OCI-LY7 (cell line): ENCODE results near the gene COX7A2L.

Experiments used
- CTCF ChIP-seq: fragments of 200-600 bp; sonication (generic); conservative IDR thresholded peaks from 2 replicates; pipeline ENCODE4 v1.5.1; 2014; ENCODE audit warnings: mild to moderate bottlenecking, antibody characterized with exemption, low read length, moderate library complexity, mixed read lengths
- EZH2phosphoT487 ChIP-seq: fragments of 200-600 bp; sonication (generic); IDR thresholded peaks from 2 replicates; pipeline ENCODE4 v1.6.1; 2018; ENCODE audit warnings: low read depth, borderline replicate concordance, mild to moderate bottlenecking, mixed run types, antibody characterized with exemption, low read length, moderate library complexity, mixed read lengths

- no peak for TF ChIP-seq CTCF
- no peak for TF ChIP-seq EZH2phosphoT487
Measured at GRCh38 chr2:42315844-42316470, 45.1 kb downstream of the COX7A2L start.
